Adrenal gland (tissue), 5 donors: Measurements from ENCODE around the gene FOLR2.

Experiments used
- POLR2A ChIP-seq, 2 donors: fragments of 450-650 bp; IDR thresholded peaks; one replicate each; pipeline ENCODE4 v1.6.1; 2017; ENCODE audit warnings: antibody characterized with exemption in 2 of 2, mild to moderate bottlenecking in 2 of 2, moderate library complexity in 1 of 2
- TF ChIP-seq, protein P1 (sequence below), 6 experiments: fragments of 450-650 bp in 4 of 6; fragments of 200-600 bp in 2 of 6; sonication (generic) in 1 of 6; IDR thresholded peaks; 1 replicate in 5 of 6; 2 replicates in 1 of 6; pipeline versions ENCODE4 v1.5.1 to v1.8.0; 2016 to 2021; ENCODE audit warnings: antibody characterized with exemption in 6 of 6, mild to moderate bottlenecking in 2 of 6, moderate library complexity in 1 of 6
- donor health status: DM: no; HTN: no; CAD: no.

DNA sequence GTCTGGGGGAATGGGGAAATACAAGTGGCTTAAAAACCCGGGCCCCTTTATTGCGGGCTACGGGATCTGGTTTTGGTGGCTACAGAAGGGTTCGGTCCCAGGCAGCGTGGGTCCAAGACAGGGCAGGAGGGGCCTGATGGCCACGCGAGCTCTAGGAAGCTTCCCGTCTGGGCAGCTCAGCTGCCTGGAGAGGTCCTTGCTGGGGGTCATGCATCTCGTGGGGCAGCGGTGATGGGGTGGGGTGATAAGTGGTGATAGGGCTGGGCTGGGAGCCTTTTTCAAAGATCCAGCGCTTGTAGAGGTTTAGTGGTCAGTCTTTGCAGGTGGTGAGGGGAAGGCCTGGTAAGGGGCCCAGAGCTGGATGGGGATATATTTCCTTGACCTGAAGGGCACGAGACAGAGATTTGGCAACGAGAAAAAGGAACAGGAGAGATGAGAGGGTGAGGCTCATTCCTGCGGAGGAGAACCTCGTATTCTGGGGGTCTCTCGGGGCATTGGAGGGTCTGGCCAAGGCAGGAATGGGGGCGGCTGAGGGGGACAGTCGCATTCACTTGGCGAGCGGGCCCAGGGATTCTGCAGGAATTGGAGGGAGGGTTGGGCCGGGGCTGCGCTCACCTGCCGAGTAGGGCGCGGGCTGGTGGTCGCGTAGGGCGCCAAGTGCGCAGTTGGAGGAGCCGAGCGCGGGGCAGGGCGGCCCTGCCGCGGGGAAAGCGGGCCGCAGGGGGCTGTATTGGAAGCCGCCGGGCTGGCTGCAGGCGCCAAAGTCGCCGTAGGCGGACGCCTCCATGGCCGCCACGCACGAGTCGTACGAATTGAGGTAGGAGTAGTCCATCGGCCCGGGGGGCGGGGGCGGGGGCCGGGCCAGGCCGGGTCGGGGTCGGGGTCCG lies 26.8 kb downstream of the FOLR2 start:
- no peak for TF ChIP-seq POLR2A (IDR thresholded peaks at IDR 0.05)
- TF ChIP-seq, protein P1, sequence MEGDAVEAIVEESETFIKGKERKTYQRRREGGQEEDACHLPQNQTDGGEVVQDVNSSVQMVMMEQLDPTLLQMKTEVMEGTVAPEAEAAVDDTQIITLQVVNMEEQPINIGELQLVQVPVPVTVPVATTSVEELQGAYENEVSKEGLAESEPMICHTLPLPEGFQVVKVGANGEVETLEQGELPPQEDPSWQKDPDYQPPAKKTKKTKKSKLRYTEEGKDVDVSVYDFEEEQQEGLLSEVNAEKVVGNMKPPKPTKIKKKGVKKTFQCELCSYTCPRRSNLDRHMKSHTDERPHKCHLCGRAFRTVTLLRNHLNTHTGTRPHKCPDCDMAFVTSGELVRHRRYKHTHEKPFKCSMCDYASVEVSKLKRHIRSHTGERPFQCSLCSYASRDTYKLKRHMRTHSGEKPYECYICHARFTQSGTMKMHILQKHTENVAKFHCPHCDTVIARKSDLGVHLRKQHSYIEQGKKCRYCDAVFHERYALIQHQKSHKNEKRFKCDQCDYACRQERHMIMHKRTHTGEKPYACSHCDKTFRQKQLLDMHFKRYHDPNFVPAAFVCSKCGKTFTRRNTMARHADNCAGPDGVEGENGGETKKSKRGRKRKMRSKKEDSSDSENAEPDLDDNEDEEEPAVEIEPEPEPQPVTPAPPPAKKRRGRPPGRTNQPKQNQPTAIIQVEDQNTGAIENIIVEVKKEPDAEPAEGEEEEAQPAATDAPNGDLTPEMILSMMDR (IDR thresholded peaks at IDR 0.05) = no peak
